Endothelial cell of umbilical vein (primary cell): ENCODE results near the gene CLCNKA.

Source experiments
- CTCF ChIP-seq, 2 donors: IDR thresholded peaks; 1 replicate in 1 of 2; 2 replicates in 1 of 2; pipeline ENCODE4 v1.5.1; 2011; ENCODE audit warnings: low read length in 2 of 2, mild to moderate bottlenecking in 2 of 2, moderate library complexity in 2 of 2, control low read depth in 1 of 2, inconsistent platforms in 1 of 2, low read depth in 1 of 2; ENCODE audit not compliant: insufficient read depth in 1 of 2; ENCODE audit errors: extremely low read depth in 1 of 2
- EZH2 ChIP-seq: IDR thresholded peaks from 2 replicates; pipeline ENCODE4 v1.6.1; 2012; ENCODE audit warnings: borderline replicate concordance, low read depth, mild to moderate bottlenecking, moderate library complexity, low read length, inconsistent platforms; ENCODE audit not compliant: severe bottlenecking

GRCh38 chr1:15989776-15990175 is 32.1 kb upstream of the CLCNKA start:
- TF ChIP-seq CTCF (IDR thresholded peaks at IDR 0.05; ENCODE audit: extremely low read depth in 1 of 2, insufficient read depth in 1 of 2, low read depth in 1 of 2, low read length in 2 of 2) (no peak), EZH2 (no peak)
